T-helper 22 cell (primary cell): ENCODE data around the gene EFCAB6.

Source experiments
- DNase-seq: peaks from one replicate; pipeline ENCODE4 v3.0.0-alpha.2; 2020; ENCODE audit warnings: low read depth

The EFCAB6 gene

GRCh38 chr22:43747877-43748276 is 64.2 kb downstream of the EFCAB6 start:
- no peak for DNase-seq

DNA sequence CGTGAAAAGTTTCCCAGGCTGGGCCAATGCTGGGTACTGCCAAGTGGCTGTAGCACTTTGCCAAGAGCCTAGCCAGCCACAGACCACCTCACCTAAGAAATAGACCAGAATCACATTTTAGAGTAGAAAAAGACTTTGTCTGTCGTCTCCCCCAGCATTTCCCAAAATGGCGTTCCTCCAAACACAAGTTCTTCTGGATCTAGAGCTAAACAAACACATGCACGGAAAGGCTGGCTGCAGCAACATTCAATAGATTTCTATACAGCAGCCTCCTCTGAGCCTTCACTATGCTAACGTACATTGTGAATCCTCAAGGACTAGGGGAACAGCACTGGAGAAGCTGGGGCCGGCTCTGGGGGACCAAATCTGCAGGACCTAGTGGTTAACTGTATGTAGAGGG is 65.0 kb downstream of the EFCAB6 start:
- DNase-seq, result no peak

GRCh38 chr22:43745783-43746356 is 66.2 kb downstream of the EFCAB6 start:
- no peak for DNase-seq

GRCh38 chr22:43745411-43745770 is 66.7 kb downstream of the EFCAB6 start:
- no peak for DNase-seq

GRCh38 chr22:43744700-43745410 is 67.2 kb downstream of the EFCAB6 start:
- no peak for DNase-seq

DNA sequence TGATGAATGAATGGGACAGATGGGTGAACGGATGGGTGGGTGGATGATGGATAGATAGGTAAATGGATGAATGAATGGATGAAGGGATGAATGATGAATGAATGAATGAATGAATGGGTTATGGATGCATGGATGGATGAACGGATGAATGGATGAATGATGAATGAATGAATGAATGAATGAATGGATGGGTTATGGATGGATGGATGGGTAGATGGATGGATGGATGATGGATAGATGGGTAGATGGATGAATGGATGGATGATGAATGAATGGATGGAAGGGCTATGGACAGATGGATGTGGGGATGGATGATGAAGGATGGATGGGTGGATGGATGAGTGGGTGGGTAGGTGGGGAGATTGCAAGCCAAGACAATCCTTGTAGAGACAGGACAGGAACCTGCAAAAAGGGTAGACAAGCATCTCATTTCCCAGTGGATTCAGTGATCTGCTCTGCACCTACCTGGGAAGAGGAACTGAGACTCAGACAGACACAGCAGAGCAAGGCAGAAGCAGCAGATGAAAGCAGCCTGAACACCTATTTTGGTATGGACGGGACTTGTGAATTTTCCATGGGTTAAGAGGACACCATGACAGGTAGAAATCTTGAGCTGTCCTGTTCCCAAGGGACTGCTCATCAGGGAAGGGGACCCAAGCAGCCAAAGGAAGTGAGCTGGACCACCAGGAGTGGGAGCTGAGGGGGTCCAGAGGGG is 68.0 kb downstream of the EFCAB6 start:
- DNase-seq, result no peak

DNA sequence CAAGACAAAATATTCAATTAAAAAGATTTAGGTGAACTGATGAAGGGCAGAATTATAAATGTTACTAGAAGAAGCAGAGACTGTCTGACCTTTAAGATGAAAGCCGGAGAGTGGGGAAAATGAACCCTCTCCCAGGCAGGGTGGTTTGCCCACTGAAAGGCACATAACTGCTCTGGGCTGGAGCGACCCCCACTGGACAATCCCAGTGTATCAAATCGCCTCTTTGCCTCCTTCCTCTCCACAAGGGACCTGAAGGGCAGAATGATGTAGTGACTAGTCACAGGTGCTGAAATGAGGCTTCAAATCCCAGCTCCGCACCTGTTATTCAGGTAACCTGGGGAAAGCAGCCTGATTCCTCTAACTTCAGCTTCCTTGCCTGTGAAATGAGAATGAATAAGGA is 69.0 kb downstream of the EFCAB6 start:
- DNase-seq, result no peak

- DNase-seq, result no peak
These were observed 69.8 kb downstream of the EFCAB6 start for GRCh38 chr22:43742154-43742950.

DNA sequence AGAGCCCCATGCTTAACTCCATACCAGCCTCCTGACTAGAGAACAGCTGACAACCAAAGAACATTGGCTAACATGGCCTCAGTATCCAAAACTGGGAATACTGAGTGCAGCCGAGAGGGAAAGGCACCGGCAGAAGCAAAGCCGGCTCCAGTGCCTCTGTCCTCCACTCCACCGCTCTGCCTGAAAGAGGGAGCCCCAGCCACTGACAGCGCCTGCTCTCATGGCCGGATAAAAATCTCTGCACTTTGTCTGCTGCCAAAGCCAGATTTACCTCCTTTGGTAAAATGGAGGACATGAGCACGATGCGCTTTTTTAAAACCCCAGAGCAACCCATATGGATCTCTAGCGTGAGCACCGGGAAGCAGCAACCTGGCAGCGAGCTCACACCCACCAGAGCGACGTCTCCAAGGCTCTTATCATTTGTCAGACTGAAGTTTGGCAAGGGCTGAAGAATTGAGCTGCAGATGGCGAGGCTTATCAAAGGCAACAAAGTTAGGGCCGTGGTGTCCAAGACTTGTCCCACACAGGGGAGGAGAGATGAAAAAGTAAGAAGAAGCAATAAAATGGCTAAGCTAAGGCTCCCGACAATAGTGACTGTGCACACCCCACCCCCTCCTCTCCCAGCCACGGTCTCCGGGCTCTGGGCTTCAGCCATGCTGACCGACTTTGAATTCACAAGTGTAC is 71.4 kb downstream of the EFCAB6 start:
- no peak for DNase-seq

DNA sequence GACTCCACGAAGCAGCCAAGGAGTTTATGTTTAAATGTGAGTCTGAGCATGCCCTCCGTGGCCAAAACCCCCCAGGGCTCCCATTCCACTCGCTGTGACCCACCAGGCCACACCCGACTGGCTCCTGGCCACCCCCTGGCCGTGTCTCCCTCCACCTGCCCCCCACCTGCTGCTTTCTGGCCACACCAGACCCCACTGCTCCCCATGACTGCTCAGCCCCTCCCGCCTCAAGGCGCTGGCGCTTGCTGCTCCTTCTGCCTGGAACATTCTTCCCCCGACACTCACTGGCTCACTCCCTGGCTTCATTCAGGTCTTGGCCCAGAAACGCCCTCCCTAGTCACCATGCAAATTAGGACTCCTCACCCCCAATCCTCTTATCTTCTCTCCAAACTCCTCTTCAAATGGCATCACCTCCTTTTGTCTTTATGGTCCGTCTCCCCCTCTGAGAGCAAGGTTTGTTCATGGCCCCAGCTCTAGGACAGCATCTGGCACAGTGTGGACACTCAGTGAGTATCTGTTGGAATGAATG is 72.2 kb downstream of the EFCAB6 start:
- no peak for DNase-seq

- no peak for DNase-seq
These were observed 74.8 kb downstream of the EFCAB6 start for GRCh38 chr22:43737150-43737828.

GRCh38 chr22:43736651-43737050 is 75.5 kb downstream of the EFCAB6 start:
- no peak for DNase-seq

DNA sequence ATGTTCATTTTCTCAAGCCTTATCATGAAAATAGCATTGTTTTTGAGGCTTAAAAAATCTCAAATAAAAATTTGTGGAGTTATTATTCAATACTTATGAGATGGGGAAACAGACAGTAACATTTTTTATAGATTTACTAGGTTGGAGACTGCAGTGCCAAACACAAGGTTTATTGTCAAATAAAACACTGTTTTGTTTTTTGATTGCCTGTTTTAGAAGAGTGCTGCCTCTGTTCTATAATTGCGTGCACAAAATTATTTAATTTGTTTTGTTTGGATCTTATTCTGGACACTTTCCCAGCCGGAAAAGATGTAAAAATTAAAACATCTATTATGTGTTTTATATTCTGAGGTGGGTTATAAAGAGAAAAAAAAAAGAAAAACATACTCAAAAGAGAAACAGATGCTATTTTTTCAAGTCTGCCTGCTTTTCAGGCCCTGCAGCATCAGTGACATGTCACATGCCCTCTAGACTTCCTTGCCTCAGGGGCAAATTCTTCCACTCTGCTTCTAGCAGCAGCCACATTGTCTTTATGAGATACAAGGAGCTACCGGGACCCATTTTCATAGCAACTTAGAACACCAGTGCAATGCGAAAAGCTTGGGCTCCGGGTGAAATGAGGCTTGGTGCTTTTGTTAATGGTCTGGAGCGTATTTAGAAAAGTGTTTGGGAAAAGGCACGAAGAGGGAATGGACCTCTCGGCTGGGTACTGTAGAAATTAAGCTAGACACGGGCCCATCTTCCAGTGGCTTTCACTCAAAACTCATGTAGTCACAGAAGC is 77.5 kb downstream of the EFCAB6 start:
- DNase-seq, result no peak

GRCh38 chr22:43733138-43733537 is 79.0 kb downstream of the EFCAB6 start:
- DNase-seq, result no peak

- no peak for DNase-seq
These were observed 80.1 kb downstream of the EFCAB6 start for GRCh38 chr22:43731988-43732387.

DNA sequence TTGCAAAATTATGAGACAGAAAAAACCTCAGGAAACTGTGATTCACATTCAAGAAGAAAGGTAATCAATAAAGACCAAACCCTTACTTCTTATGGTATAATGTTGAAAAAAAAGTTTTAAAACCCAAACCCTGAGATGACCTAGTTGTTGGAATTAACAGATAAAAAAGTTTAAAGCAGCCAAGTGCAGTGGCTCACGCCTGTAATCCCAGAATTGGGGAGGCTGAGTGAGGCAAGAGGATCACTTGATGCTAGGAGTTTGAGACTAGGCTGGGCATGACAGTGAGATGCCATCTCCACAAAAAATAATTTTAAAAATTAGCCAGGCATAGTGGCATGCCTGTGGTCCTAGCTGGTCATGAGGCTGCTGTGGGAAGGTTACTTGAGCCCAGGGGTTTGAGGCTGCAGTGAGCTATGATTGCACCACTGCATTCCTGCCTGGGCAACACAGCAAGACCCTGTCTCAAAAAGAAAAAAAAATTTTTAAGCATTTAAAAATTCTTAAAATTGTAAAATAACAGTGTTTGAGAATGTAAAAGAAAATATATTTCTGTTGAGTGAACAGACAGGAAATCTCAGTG is 85.1 kb downstream of the EFCAB6 start:
- DNase-seq, result no peak

GRCh38 chr22:43726322-43726721 is 85.8 kb downstream of the EFCAB6 start:
- no peak for DNase-seq

DNA sequence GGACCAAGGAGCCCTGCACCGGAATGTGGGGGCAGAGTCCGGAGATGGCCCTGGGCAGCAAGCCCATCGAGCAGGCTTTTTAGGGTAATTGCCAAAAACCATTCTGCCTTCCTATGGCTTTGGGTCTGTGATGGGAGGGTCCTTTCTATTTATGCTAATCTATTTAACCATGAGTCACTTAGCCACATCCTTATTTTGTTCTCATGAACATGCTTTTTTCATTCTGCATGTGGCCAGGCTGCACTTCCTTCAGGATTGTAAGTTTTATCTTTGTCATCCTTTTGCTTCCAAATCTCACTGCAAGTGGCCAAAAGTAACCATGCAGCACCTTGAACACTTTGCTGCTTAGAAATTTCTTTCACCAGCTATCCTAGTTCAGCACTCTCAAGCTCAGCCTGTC is 88.3 kb downstream of the EFCAB6 start:
- DNase-seq, result no peak

DNA sequence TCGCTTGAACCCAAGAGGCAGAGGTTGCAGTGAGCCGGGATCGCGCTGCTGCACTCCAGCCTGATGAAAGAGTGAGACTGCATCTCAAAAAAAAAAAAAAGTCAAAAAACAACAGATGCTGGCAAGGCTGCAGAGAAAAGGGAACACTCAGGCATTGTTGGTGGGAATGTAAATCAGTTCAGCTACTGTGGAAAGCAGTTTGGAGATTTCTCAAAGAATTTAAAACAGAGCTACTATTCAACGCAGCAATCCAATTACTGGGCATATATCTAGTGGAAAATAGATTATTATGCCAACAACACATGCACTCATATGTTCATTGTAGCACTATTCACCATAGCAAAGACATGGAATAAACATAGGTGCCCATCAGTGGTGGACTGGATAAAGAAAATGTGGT is 89.7 kb downstream of the EFCAB6 start:
- no peak for DNase-seq

DNA sequence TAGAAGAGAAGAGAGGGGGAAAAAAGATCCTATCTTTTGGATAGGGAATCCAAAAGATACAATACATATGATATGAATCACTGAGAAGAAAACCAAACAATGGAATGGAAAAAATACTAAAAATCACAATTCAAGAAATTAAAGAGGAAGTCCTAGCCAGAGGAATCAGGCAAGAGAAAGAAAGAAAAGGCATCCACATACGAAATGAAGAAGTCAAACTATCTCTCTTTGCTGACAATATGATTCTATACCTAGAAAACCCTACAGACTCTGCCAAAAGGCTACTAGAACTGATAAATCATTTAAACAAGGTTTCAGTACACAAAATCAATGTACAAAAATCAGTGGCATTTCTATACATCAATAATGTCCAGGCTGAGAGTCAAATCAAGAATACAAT is 91.4 kb downstream of the EFCAB6 start:
- no peak for DNase-seq
